ENCODE results near the gene CRIM1. TPM values are rescaled to one million over a fixed set of nuclear protein-coding genes. Genes with fewer than 3 reads are reported as not detected.

The CRIM1 gene
- total RNA-seq, 6 experiments from 2014 or later: 731 to 946 (median 839) TPM

- Mint-ChIP-seq H3K36me3 (ENCODE audit: low read depth) (peaks cover 76% of the 10 kb centered on the region), H3K27me3 (ENCODE audit: insufficient read depth) (peaks cover 51% of the 10 kb centered on the region), H3K4me3 (no peak overlapping the region), H3K27ac (peak overlapping the region; percentile 72), H3K9me3 (peaks cover 3% of the 10 kb centered on the region; the same call in 1 of the 2 replicates), H3K4me1 (ENCODE audit: low read depth) (peaks cover 92% of the 10 kb centered on the region)
- DNase-seq: peak; percentile 51
- TF ChIP-seq, protein P1, sequence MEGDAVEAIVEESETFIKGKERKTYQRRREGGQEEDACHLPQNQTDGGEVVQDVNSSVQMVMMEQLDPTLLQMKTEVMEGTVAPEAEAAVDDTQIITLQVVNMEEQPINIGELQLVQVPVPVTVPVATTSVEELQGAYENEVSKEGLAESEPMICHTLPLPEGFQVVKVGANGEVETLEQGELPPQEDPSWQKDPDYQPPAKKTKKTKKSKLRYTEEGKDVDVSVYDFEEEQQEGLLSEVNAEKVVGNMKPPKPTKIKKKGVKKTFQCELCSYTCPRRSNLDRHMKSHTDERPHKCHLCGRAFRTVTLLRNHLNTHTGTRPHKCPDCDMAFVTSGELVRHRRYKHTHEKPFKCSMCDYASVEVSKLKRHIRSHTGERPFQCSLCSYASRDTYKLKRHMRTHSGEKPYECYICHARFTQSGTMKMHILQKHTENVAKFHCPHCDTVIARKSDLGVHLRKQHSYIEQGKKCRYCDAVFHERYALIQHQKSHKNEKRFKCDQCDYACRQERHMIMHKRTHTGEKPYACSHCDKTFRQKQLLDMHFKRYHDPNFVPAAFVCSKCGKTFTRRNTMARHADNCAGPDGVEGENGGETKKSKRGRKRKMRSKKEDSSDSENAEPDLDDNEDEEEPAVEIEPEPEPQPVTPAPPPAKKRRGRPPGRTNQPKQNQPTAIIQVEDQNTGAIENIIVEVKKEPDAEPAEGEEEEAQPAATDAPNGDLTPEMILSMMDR (IDR thresholded peaks at IDR 0.05): peak; percentile 78
These were observed 151.8 kb downstream of the CRIM1 start for GRCh38 chr2:36507408-36507812.

DNA sequence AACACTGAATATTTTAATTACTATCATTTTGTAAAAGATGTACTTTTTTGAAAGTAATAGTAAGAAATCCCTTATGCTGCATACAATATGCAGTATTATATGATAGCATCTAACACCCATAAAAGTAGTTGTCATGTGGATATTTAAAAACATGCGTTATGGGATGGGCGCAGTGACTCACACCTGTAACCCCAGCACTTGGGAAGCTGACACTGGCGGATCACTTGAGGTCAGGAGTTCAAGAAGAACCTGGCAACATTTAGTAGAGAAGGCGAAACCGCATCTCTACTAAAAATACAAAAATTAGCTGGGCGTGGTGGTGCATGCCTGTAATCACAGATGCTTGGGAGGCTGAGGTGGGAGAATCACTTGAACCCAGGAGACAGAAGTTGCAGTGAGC is 153.5 kb downstream of the CRIM1 start:
- Mint-ChIP-seq H3K4me1 (ENCODE audit: low read depth) (peaks cover 93% of the 10 kb centered on the region), H3K36me3 (ENCODE audit: low read depth) (peaks cover 77% of the 10 kb centered on the region), H3K4me3 (peak overlapping the region; percentile 53; the same call in 1 of the 2 replicates), H3K27me3 (ENCODE audit: insufficient read depth) (peaks cover 45% of the 10 kb centered on the region), H3K9me3 (no peaks in the 10 kb centered on the region), H3K27ac (peak overlapping the region; percentile 81)
- TF ChIP-seq, protein P1 (IDR thresholded peaks at IDR 0.05): no peak
- DNase-seq: no peak

GRCh38 chr2:36511858-36512603 is 156.5 kb downstream of the CRIM1 start:
- Mint-ChIP-seq H3K36me3 (ENCODE audit: low read depth) (peaks cover 90% of the 10 kb centered on the region), H3K9me3 (no peaks in the 10 kb centered on the region), H3K4me3 (peak overlapping the region; percentile 25), H3K27me3 (ENCODE audit: insufficient read depth) (peaks cover 48% of the 10 kb centered on the region), H3K4me1 (ENCODE audit: low read depth) (peaks cover 97% of the 10 kb centered on the region), H3K27ac (peak overlapping the region; percentile 81)
- TF ChIP-seq, protein P1 (IDR thresholded peaks at IDR 0.05): no peak
- peak; percentile 63 for DNase-seq

- DNase-seq: no peak
- H3K36me3 Mint-ChIP-seq (ENCODE audit: low read depth): peaks cover 94% of the 10 kb centered on the region
- TF ChIP-seq, protein P1 (IDR thresholded peaks at IDR 0.05): no peak
- H3K4me3 Mint-ChIP-seq: peak overlapping the region; percentile 25
- no peaks in the 10 kb centered on the region for H3K9me3 Mint-ChIP-seq
- peak overlapping the region; percentile 81 for H3K27ac Mint-ChIP-seq
- H3K27me3 Mint-ChIP-seq (ENCODE audit: insufficient read depth): peaks cover 49% of the 10 kb centered on the region
- peaks cover 97% of the 10 kb centered on the region for H3K4me1 Mint-ChIP-seq (ENCODE audit: low read depth)
These were observed 157.1 kb downstream of the CRIM1 start for GRCh38 chr2:36512705-36513104.

DNA sequence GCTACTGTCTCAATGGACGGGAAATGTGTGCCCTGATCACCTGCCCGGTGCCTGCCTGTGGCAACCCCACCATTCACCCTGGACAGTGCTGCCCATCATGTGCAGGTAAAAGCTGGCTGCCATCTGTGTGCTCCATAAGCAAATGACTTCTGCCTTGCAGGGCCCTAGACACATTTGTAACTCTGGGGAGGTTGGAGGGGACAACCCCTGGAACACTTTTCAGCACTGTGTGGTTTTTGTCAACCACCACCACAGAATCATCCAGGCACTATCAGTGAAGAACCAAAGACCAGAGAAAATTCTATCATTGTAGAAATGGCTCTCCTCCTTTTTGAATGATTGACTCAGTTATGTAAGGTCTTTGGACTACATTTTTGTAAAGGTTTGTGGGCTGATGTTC is 158.1 kb downstream of the CRIM1 start:
- peaks cover 49% of the 10 kb centered on the region for H3K27me3 Mint-ChIP-seq (ENCODE audit: insufficient read depth)
- H3K4me3 Mint-ChIP-seq: peak overlapping the region; percentile 45; the same call in 1 of the 2 replicates
- H3K27ac Mint-ChIP-seq: peak overlapping the region; percentile 81
- TF ChIP-seq, protein P1 (IDR thresholded peaks at IDR 0.05): no peak
- peaks cover 90% of the 10 kb centered on the region for H3K4me1 Mint-ChIP-seq (ENCODE audit: low read depth)
- H3K36me3 Mint-ChIP-seq (ENCODE audit: low read depth): peaks cover 91% of the 10 kb centered on the region
- no peaks in the 10 kb centered on the region for H3K9me3 Mint-ChIP-seq
- no peak for DNase-seq

Data from HFFc6 (cell line).